GM23338 (cell line): ENCODE results near the gene TRIM59. TPM values are rescaled to one million over a fixed set of nuclear protein-coding genes. Genes with fewer than 3 reads are reported as not detected.

Experiments used
- ATAC-seq: fragments of 200-7000 bp; cut with Tn5 transposase; 3 replicates; pipeline ENCODE4 v1.9.1; 2020
- DNase-seq: peaks from one replicate; pipeline ENCODE4 v3.0.0-alpha.2; 2015; ENCODE audit warnings: low spot score
- H2AFZ ChIP-seq: fragments of 200-600 bp; sonication (generic); 2 replicates; pipeline ENCODE4 v1.8.0; 2016; ENCODE audit warnings: antibody characterized with exemption, mild to moderate bottlenecking, moderate library complexity
- H3F3A ChIP-seq: fragments of 200-600 bp; sonication (generic); replicated peaks from 2 replicates; pipeline ENCODE4 v1.8.0; 2017; ENCODE audit warnings: antibody characterized with exemption, mixed run types, low read depth
- H3K27ac ChIP-seq: fragments of 200-600 bp; sonication (generic); 2 replicates; pipeline ENCODE4 v1.6.1; 2016; ENCODE audit warnings: low read depth
- H3K27me3 ChIP-seq: fragments of 200-600 bp; sonication (generic); 2 replicates; pipeline ENCODE4 v1.8.0; 2016; ENCODE audit warnings: mild to moderate bottlenecking, mixed run types, moderate library complexity; ENCODE audit not compliant: insufficient read depth
- H3K36me3 ChIP-seq: fragments of 200-600 bp; sonication (generic); 2 replicates; pipeline ENCODE4 v1.8.0; 2016; ENCODE audit warnings: mild to moderate bottlenecking; ENCODE audit not compliant: insufficient read depth
- H3K4me1 ChIP-seq: fragments of 200-600 bp; sonication (generic); 2 replicates; pipeline ENCODE4 v1.8.0; 2016; ENCODE audit warnings: mild to moderate bottlenecking, moderate library complexity; ENCODE audit not compliant: insufficient read depth
- H3K4me2 ChIP-seq: fragments of 200-600 bp; sonication (generic); 2 replicates; pipeline ENCODE4 v1.7.1; 2017; ENCODE audit warnings: mixed run types
- H3K4me3 ChIP-seq: fragments of 200-600 bp; sonication (generic); 2 replicates; pipeline ENCODE4 v1.6.1; 2016; ENCODE audit warnings: mixed run types
- H3K79me2 ChIP-seq: fragments of 200-600 bp; sonication (generic); replicated peaks from 2 replicates; pipeline ENCODE4 v1.8.0; 2017; ENCODE audit warnings: mild to moderate bottlenecking; ENCODE audit not compliant: insufficient read depth
- H3K9me2 ChIP-seq: fragments of 200-600 bp; sonication (generic); 2 replicates; pipeline ENCODE4 v1.8.0; 2017; ENCODE audit not compliant: insufficient read depth
- H4K20me1 ChIP-seq: fragments of 200-600 bp; sonication (generic); replicated peaks from 2 replicates; pipeline ENCODE4 v1.8.0; 2017; ENCODE audit warnings: mild to moderate bottlenecking; ENCODE audit not compliant: insufficient read depth
- H3K27ac Mint-ChIP-seq: 2 replicates; pipeline ENCODE4 v1.8.0; 2020; ENCODE audit warnings: inconsistent platforms, mild to moderate bottlenecking, moderate library complexity, mixed read lengths
- H3K27me3 Mint-ChIP-seq: 3 replicates; pipeline ENCODE4 v1.8.0; 2022; ENCODE audit warnings: low read depth, mild to moderate bottlenecking, moderate library complexity, mixed read lengths, inconsistent platforms; ENCODE audit not compliant: insufficient read depth, poor library complexity
- H3K36me3 Mint-ChIP-seq: 3 replicates; pipeline ENCODE4 v1.8.0; 2021; ENCODE audit warnings: low read depth, mild to moderate bottlenecking, inconsistent platforms, moderate library complexity, mixed read lengths
- H3K4me1 Mint-ChIP-seq: 3 replicates; pipeline ENCODE4 v1.8.0; 2020; ENCODE audit warnings: mild to moderate bottlenecking, inconsistent platforms, mixed read lengths
- H3K4me3 Mint-ChIP-seq: 3 replicates; pipeline ENCODE4 v1.8.0; 2021; ENCODE audit warnings: moderate library complexity, mild to moderate bottlenecking, inconsistent platforms, mixed read lengths
- H3K9me3 Mint-ChIP-seq: 3 replicates; pipeline ENCODE4 v1.8.0; 2020; ENCODE audit warnings: moderate library complexity, mild to moderate bottlenecking, inconsistent platforms, mixed read lengths
- CREB1 ChIP-seq: fragments of 250-450 bp; sonication (Bioruptor Pico); IDR thresholded peaks from 2 replicates; pipeline ENCODE4 v1.5.0; 2020; ENCODE audit warnings: low read depth, mild to moderate bottlenecking, moderate library complexity
- EZH2 ChIP-seq: fragments of 200-600 bp; sonication (generic); IDR thresholded peaks from one replicate; pipeline ENCODE4 v1.8.0; 2017; ENCODE audit warnings: antibody characterized with exemption, mild to moderate bottlenecking, low read depth; ENCODE audit not compliant: unreplicated experiment
- EZH2phosphoT487 ChIP-seq: fragments of 200-600 bp; sonication (generic); IDR thresholded peaks from one replicate; pipeline ENCODE4 v1.8.1; 2018; ENCODE audit warnings: antibody characterized with exemption; ENCODE audit not compliant: unreplicated experiment
- JUNB ChIP-seq: IDR thresholded peaks from one replicate; pipeline ENCODE4 v1.6.1; 2016; ENCODE audit warnings: antibody characterized with exemption; ENCODE audit not compliant: unreplicated experiment
- NANOG ChIP-seq: IDR thresholded peaks from 2 replicates; pipeline ENCODE4 v1.6.1; 2016; ENCODE audit warnings: antibody characterized with exemption, borderline replicate concordance
- POLR2AphosphoS5 ChIP-seq: IDR thresholded peaks from 2 replicates; pipeline ENCODE4 v1.6.1; 2016; ENCODE audit warnings: antibody characterized with exemption, low read depth
- STAT1 ChIP-seq: IDR thresholded peaks from one replicate; pipeline ENCODE4 v1.6.1; 2016; ENCODE audit warnings: antibody characterized with exemption; ENCODE audit not compliant: unreplicated experiment
- ZNF114 ChIP-seq: fragments of 250-450 bp; sonication (Bioruptor Pico); IDR thresholded peaks from 2 replicates; pipeline ENCODE4 v1.5.0; 2020; ENCODE audit warnings: mild to moderate bottlenecking, moderate library complexity
- ZNF331 ChIP-seq: fragments of 250-450 bp; sonication (Bioruptor Pico); IDR thresholded peaks from 2 replicates; pipeline ENCODE4 v1.5.0; 2020; ENCODE audit warnings: low read depth, mild to moderate bottlenecking, moderate library complexity
- polyA plus RNA-seq: library from polyadenylated mRNA; unstranded; fragments of >200 nt; fragmentation: Nextera tagmentation; extraction: Ambion mirVana; gene quantifications from 2 replicates; pipeline ENCODE4 v1.2.1, GENCODE V29; 2016
- total RNA-seq: library from RNA; depleted of rRNA; stranded (reverse); fragments of >200 nt; shearing (Covaris generic); gene quantifications from 2 replicates; pipeline ENCODE4 v1.2.3, GENCODE V29; 2014
- TF ChIP-seq, protein P1 (sequence below): IDR thresholded peaks from one replicate; pipeline ENCODE4 v1.6.1; 2018; ENCODE audit warnings: antibody characterized with exemption; ENCODE audit not compliant: unreplicated experiment
- TF ChIP-seq, protein P2 (sequence below), 2 experiments: fragments of 200-600 bp in 1 of 2; sonication (generic) in 1 of 2; conservative IDR thresholded peaks; 2 replicates each; pipeline versions ENCODE4 v1.5.1 to v1.6.1; 2016 to 2017; ENCODE audit warnings: antibody characterized with exemption in 2 of 2, low read depth in 2 of 2, mild to moderate bottlenecking in 2 of 2, moderate library complexity in 1 of 2
- TF ChIP-seq, protein P3 (sequence below): fragments of 250-450 bp; sonication (Bioruptor Pico); IDR thresholded peaks from 2 replicates; pipeline ENCODE4 v1.5.0; 2020; ENCODE audit warnings: mild to moderate bottlenecking, moderate library complexity
- TF ChIP-seq, protein P4 (sequence below): IDR thresholded peaks from 2 replicates; pipeline ENCODE4 v1.6.1; 2016; ENCODE audit warnings: antibody characterized with exemption

TRIM59 gene
- total and polyA plus RNA-seq, 2 experiments from 2014 or later = 46.2 to 98.6 TPM

DNA sequence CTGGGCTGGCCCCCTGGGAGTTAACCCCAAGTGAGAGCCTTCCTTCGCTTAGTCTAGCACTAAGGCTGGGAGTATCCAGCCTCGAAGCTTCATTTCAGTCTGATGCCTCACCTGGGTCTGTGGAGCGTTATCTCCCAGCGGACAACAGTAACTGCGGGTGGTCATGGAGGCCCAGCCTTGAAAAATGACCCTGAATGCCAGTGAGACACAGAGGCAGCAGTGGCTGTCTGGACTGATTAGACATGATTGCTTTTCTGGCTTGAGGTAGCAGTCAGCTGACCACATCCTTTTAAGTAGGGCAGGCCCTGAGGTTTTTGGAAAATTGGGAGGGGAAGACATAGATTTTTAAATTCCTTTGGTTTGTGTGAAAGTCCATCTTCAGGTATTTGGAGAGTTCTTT lies 28.2 kb upstream of the TRIM59 start:
- peaks cover 10% of the 10 kb centered on the region for H3K27me3 Mint-ChIP-seq

More for the DNA sequence above, 28.2 kb upstream of the TRIM59 start:
- no peak overlapping the region for H3K4me3 Mint-ChIP-seq
- peaks cover under 1% of the 10 kb centered on the region; the same call in 1 of the 3 replicates for H3K4me1 Mint-ChIP-seq
- no peaks in the 10 kb centered on the region for H3K36me3 ChIP-seq
- no peak overlapping the region for H3K4me3 ChIP-seq
- no peak overlapping the region for H3K27ac Mint-ChIP-seq
- no peaks in the 10 kb centered on the region for H3K9me3 Mint-ChIP-seq
- H4K20me1 ChIP-seq = no peaks in the 10 kb centered on the region
- H3K4me1 ChIP-seq = no peaks in the 10 kb centered on the region
- DNase-seq = no peak
- 0 out of 2 replicates have a peak, but pooled peaks cover 7% of the 10 kb centered on the region for H3K9me2 ChIP-seq
- no peak overlapping the region for H3K4me2 ChIP-seq
- no peak for TF ChIP-seq CREB1
- TF ChIP-seq ZNF114 (CRISPR knock-in tag) = no peak
- no peak for TF ChIP-seq NANOG
- TF ChIP-seq ZNF331 = no peak
- TF ChIP-seq POLR2AphosphoS5 = no peak
- TF ChIP-seq, protein P1, sequence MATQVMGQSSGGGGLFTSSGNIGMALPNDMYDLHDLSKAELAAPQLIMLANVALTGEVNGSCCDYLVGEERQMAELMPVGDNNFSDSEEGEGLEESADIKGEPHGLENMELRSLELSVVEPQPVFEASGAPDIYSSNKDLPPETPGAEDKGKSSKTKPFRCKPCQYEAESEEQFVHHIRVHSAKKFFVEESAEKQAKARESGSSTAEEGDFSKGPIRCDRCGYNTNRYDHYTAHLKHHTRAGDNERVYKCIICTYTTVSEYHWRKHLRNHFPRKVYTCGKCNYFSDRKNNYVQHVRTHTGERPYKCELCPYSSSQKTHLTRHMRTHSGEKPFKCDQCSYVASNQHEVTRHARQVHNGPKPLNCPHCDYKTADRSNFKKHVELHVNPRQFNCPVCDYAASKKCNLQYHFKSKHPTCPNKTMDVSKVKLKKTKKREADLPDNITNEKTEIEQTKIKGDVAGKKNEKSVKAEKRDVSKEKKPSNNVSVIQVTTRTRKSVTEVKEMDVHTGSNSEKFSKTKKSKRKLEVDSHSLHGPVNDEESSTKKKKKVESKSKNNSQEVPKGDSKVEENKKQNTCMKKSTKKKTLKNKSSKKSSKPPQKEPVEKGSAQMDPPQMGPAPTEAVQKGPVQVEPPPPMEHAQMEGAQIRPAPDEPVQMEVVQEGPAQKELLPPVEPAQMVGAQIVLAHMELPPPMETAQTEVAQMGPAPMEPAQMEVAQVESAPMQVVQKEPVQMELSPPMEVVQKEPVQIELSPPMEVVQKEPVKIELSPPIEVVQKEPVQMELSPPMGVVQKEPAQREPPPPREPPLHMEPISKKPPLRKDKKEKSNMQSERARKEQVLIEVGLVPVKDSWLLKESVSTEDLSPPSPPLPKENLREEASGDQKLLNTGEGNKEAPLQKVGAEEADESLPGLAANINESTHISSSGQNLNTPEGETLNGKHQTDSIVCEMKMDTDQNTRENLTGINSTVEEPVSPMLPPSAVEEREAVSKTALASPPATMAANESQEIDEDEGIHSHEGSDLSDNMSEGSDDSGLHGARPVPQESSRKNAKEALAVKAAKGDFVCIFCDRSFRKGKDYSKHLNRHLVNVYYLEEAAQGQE = no peak
- TF ChIP-seq, protein P2, sequence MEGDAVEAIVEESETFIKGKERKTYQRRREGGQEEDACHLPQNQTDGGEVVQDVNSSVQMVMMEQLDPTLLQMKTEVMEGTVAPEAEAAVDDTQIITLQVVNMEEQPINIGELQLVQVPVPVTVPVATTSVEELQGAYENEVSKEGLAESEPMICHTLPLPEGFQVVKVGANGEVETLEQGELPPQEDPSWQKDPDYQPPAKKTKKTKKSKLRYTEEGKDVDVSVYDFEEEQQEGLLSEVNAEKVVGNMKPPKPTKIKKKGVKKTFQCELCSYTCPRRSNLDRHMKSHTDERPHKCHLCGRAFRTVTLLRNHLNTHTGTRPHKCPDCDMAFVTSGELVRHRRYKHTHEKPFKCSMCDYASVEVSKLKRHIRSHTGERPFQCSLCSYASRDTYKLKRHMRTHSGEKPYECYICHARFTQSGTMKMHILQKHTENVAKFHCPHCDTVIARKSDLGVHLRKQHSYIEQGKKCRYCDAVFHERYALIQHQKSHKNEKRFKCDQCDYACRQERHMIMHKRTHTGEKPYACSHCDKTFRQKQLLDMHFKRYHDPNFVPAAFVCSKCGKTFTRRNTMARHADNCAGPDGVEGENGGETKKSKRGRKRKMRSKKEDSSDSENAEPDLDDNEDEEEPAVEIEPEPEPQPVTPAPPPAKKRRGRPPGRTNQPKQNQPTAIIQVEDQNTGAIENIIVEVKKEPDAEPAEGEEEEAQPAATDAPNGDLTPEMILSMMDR (conservative IDR thresholded peaks at IDR 0.05; ENCODE audit: low read depth in 2 of 2) = no peak
- TF ChIP-seq, protein P3, sequence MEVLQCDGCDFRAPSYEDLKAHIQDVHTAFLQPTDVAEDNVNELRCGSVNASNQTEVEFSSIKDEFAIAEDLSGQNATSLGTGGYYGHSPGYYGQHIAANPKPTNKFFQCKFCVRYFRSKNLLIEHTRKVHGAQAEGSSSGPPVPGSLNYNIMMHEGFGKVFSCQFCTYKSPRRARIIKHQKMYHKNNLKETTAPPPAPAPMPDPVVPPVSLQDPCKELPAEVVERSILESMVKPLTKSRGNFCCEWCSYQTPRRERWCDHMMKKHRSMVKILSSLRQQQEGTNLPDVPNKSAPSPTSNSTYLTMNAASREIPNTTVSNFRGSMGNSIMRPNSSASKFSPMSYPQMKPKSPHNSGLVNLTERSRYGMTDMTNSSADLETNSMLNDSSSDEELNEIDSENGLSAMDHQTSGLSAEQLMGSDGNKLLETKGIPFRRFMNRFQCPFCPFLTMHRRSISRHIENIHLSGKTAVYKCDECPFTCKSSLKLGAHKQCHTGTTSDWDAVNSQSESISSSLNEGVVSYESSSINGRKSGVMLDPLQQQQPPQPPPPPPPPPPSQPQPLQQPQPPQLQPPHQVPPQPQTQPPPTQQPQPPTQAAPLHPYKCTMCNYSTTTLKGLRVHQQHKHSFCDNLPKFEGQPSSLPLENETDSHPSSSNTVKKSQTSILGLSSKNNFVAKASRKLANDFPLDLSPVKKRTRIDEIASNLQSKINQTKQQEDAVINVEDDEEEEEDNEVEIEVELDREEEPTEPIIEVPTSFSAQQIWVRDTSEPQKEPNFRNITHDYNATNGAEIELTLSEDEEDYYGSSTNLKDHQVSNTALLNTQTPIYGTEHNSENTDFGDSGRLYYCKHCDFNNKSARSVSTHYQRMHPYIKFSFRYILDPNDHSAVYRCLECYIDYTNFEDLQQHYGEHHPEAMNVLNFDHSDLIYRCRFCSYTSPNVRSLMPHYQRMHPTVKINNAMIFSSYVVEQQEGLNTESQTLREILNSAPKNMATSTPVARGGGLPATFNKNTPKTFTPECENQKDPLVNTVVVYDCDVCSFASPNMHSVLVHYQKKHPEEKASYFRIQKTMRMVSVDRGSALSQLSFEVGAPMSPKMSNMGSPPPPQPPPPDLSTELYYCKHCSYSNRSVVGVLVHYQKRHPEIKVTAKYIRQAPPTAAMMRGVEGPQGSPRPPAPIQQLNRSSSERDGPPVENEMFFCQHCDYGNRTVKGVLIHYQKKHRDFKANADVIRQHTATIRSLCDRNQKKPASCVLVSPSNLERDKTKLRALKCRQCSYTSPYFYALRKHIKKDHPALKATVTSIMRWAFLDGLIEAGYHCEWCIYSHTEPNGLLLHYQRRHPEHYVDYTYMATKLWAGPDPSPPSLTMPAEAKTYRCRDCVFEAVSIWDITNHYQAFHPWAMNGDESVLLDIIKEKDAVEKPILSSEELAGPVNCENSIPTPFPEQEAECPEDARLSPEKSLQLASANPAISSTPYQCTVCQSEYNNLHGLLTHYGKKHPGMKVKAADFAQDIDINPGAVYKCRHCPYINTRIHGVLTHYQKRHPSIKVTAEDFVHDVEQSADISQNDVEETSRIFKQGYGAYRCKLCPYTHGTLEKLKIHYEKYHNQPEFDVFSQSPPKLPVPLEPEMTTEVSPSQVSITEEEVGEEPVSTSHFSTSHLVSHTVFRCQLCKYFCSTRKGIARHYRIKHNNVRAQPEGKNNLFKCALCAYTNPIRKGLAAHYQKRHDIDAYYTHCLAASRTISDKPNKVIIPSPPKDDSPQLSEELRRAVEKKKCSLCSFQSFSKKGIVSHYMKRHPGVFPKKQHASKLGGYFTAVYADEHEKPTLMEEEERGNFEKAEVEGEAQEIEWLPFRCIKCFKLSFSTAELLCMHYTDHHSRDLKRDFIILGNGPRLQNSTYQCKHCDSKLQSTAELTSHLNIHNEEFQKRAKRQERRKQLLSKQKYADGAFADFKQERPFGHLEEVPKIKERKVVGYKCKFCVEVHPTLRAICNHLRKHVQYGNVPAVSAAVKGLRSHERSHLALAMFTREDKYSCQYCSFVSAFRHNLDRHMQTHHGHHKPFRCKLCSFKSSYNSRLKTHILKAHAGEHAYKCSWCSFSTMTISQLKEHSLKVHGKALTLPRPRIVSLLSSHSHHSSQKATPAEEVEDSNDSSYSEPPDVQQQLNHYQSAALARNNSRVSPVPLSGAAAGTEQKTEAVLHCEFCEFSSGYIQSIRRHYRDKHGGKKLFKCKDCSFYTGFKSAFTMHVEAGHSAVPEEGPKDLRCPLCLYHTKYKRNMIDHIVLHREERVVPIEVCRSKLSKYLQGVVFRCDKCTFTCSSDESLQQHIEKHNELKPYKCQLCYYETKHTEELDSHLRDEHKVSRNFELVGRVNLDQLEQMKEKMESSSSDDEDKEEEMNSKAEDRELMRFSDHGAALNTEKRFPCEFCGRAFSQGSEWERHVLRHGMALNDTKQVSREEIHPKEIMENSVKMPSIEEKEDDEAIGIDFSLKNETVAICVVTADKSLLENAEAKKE (CRISPR knock-in tag) = no peak
- no peak for TF ChIP-seq EZH2
- TF ChIP-seq JUNB = no peak
- TF ChIP-seq EZH2phosphoT487 = no peak
- TF ChIP-seq, protein P4, sequence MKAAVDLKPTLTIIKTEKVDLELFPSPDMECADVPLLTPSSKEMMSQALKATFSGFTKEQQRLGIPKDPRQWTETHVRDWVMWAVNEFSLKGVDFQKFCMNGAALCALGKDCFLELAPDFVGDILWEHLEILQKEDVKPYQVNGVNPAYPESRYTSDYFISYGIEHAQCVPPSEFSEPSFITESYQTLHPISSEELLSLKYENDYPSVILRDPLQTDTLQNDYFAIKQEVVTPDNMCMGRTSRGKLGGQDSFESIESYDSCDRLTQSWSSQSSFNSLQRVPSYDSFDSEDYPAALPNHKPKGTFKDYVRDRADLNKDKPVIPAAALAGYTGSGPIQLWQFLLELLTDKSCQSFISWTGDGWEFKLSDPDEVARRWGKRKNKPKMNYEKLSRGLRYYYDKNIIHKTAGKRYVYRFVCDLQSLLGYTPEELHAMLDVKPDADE = no peak
- TF ChIP-seq STAT1 = no peak
- no peaks in the 10 kb centered on the region for H3F3A ChIP-seq
- no peak for ATAC-seq
- H3K27me3 ChIP-seq = no peaks in the 10 kb centered on the region
- no peaks in the 10 kb centered on the region for H3K36me3 Mint-ChIP-seq
- H3K79me2 ChIP-seq = no peaks in the 10 kb centered on the region
- H3K27ac ChIP-seq = no peak overlapping the region
- no peak overlapping the region for H2AFZ ChIP-seq
